T-helper 2 cell treated with Interferon-gamma antibody and Interleukin-4, amounts not matched to agents 5 μg/mL and 100 μg/mL, for 36 hours (primary cell): ENCODE results near the gene BUD23.

Experiments
- DNase-seq: peaks from one replicate; pipeline ENCODE4 v3.0.0; 2021; ENCODE audit warnings: low spot score
- H3K27ac Mint-ChIP-seq: one replicate; pipeline ENCODE4 v1.8.0; 2021; ENCODE audit warnings: mild to moderate bottlenecking, mixed read lengths
- H3K27me3 Mint-ChIP-seq: one replicate; pipeline ENCODE4 v1.8.0; 2021; ENCODE audit warnings: low read depth, mixed read lengths
- H3K36me3 Mint-ChIP-seq: one replicate; pipeline ENCODE4 v1.8.0; 2021; ENCODE audit warnings: low read depth, mixed read lengths
- H3K4me1 Mint-ChIP-seq: one replicate; pipeline ENCODE4 v1.8.0; 2021; ENCODE audit warnings: low read depth, mixed read lengths
- H3K4me3 Mint-ChIP-seq: one replicate; pipeline ENCODE4 v1.8.0; 2022; ENCODE audit warnings: mild to moderate bottlenecking, moderate library complexity, mixed read lengths
- H3K9me3 Mint-ChIP-seq: one replicate; pipeline ENCODE4 v1.8.0; 2021; ENCODE audit warnings: mixed read lengths

BUD23 gene

GRCh38 chr7:73726083-73726466, 42.7 kb downstream of the BUD23 start:
- Mint-ChIP-seq H3K4me3 (no peak overlapping the region), H3K36me3 (no peaks in the 10 kb centered on the region), H3K4me1 (no peaks in the 10 kb centered on the region), H3K27me3 (peaks cover 13% of the 10 kb centered on the region), H3K27ac (no peak overlapping the region), H3K9me3 (no peaks in the 10 kb centered on the region)
- no peak for DNase-seq

- DNase-seq, result no peak
- H3K4me3 Mint-ChIP-seq, result no peak overlapping the region
- H3K4me1 Mint-ChIP-seq, result no peaks in the 10 kb centered on the region
- H3K9me3 Mint-ChIP-seq, result no peaks in the 10 kb centered on the region
- H3K27me3 Mint-ChIP-seq, result peaks cover 9% of the 10 kb centered on the region
- H3K27ac Mint-ChIP-seq, result no peak overlapping the region
- no peaks in the 10 kb centered on the region for H3K36me3 Mint-ChIP-seq
These were observed 44.6 kb downstream of the BUD23 start for GRCh38 chr7:73727952-73728351.

GRCh38 chr7:73728551-73728950, 45.2 kb downstream of the BUD23 start:
- Mint-ChIP-seq H3K4me1 (no peaks in the 10 kb centered on the region), H3K36me3 (no peaks in the 10 kb centered on the region), H3K9me3 (no peaks in the 10 kb centered on the region), H3K27me3 (peaks cover 9% of the 10 kb centered on the region), H3K4me3 (no peak overlapping the region), H3K27ac (no peak overlapping the region)
- no peak for DNase-seq

- H3K27ac Mint-ChIP-seq, result no peak overlapping the region
- no peak overlapping the region for H3K4me3 Mint-ChIP-seq
- no peak for DNase-seq
- H3K27me3 Mint-ChIP-seq, result peaks cover 9% of the 10 kb centered on the region
- no peaks in the 10 kb centered on the region for H3K9me3 Mint-ChIP-seq
- H3K4me1 Mint-ChIP-seq, result peaks cover 2% of the 10 kb centered on the region
- no peaks in the 10 kb centered on the region for H3K36me3 Mint-ChIP-seq
These were observed 47.1 kb downstream of the BUD23 start for GRCh38 chr7:73730485-73730884.

- Mint-ChIP-seq H3K4me1 (peaks cover 2% of the 10 kb centered on the region), H3K36me3 (peaks cover 3% of the 10 kb centered on the region), H3K27ac (no peak overlapping the region), H3K9me3 (no peaks in the 10 kb centered on the region), H3K27me3 (peaks cover 9% of the 10 kb centered on the region), H3K4me3 (no peak overlapping the region)
- no peak for DNase-seq
These were observed 49.0 kb downstream of the BUD23 start for GRCh38 chr7:73732397-73732796.

- H3K4me3 Mint-ChIP-seq, result no peak overlapping the region
- H3K27me3 Mint-ChIP-seq, result peaks cover 3% of the 10 kb centered on the region
- peaks cover 7% of the 10 kb centered on the region for H3K4me1 Mint-ChIP-seq
- peak; percentile 77 for DNase-seq
- H3K9me3 Mint-ChIP-seq, result no peaks in the 10 kb centered on the region
- H3K27ac Mint-ChIP-seq, result peak overlapping the region; percentile 67
- peaks cover 3% of the 10 kb centered on the region for H3K36me3 Mint-ChIP-seq
These were observed 51.5 kb downstream of the BUD23 start for GRCh38 chr7:73734619-73735527.

GRCh38 chr7:73735528-73735905, 52.1 kb downstream of the BUD23 start:
- H3K9me3 Mint-ChIP-seq, result no peaks in the 10 kb centered on the region
- no peak for DNase-seq
- peaks cover under 1% of the 10 kb centered on the region for H3K27me3 Mint-ChIP-seq
- H3K27ac Mint-ChIP-seq, result no peak overlapping the region
- peaks cover 7% of the 10 kb centered on the region for H3K4me1 Mint-ChIP-seq
- peaks cover 3% of the 10 kb centered on the region for H3K36me3 Mint-ChIP-seq
- no peak overlapping the region for H3K4me3 Mint-ChIP-seq

- no peaks in the 10 kb centered on the region for H3K9me3 Mint-ChIP-seq
- peak overlapping the region; percentile 95 for H3K4me3 Mint-ChIP-seq
- H3K27me3 Mint-ChIP-seq, result no peaks in the 10 kb centered on the region
- peaks cover 7% of the 10 kb centered on the region for H3K4me1 Mint-ChIP-seq
- DNase-seq, result no peak
- no peak overlapping the region for H3K27ac Mint-ChIP-seq
- H3K36me3 Mint-ChIP-seq, result peaks cover 3% of the 10 kb centered on the region
These were observed 53.5 kb downstream of the BUD23 start for GRCh38 chr7:73736885-73737284.

- Mint-ChIP-seq H3K27me3 (no peaks in the 10 kb centered on the region), H3K27ac (peak overlapping the region; percentile 97), H3K9me3 (no peaks in the 10 kb centered on the region), H3K4me1 (peaks cover 7% of the 10 kb centered on the region), H3K36me3 (peaks cover 3% of the 10 kb centered on the region), H3K4me3 (peak overlapping the region; percentile 95)
- DNase-seq, result no peak
These were observed 54.3 kb downstream of the BUD23 start for GRCh38 chr7:73737491-73738219.

- H3K4me1 Mint-ChIP-seq, result peaks cover 7% of the 10 kb centered on the region
- no peaks in the 10 kb centered on the region for H3K9me3 Mint-ChIP-seq
- no peaks in the 10 kb centered on the region for H3K27me3 Mint-ChIP-seq
- peaks cover 3% of the 10 kb centered on the region for H3K36me3 Mint-ChIP-seq
- peak overlapping the region; percentile 95 for H3K4me3 Mint-ChIP-seq
- peak; percentile 39 for DNase-seq
- peak overlapping the region; percentile 97 for H3K27ac Mint-ChIP-seq
These were observed 54.8 kb downstream of the BUD23 start for GRCh38 chr7:73738220-73738611.

GRCh38 chr7:73738612-73739386, 55.4 kb downstream of the BUD23 start, which contains the start of gene ABHD11:
Gene ABHD11, minus strand, starts transcription at chr7:73738802. Its CDS starts 32 bp downstream, at chr7:73738770.
- H3K27me3 Mint-ChIP-seq, result no peaks in the 10 kb centered on the region
- H3K27ac Mint-ChIP-seq, result peak within 1 kb of the TSS; percentile 97
- H3K4me3 Mint-ChIP-seq, result peak within 1 kb of the TSS; percentile 95
- peaks cover 3% of the 10 kb centered on the region for H3K36me3 Mint-ChIP-seq
- peak; percentile 94 for DNase-seq
- peaks cover 7% of the 10 kb centered on the region for H3K4me1 Mint-ChIP-seq
- no peaks in the 10 kb centered on the region for H3K9me3 Mint-ChIP-seq

GRCh38 chr7:73739387-73739767, 56.0 kb downstream of the BUD23 start:
- peaks cover 3% of the 10 kb centered on the region for H3K36me3 Mint-ChIP-seq
- peaks cover 7% of the 10 kb centered on the region for H3K4me1 Mint-ChIP-seq
- peak overlapping the region; percentile 95 for H3K4me3 Mint-ChIP-seq
- no peaks in the 10 kb centered on the region for H3K27me3 Mint-ChIP-seq
- peak overlapping the region; percentile 83 for H3K27ac Mint-ChIP-seq
- no peak for DNase-seq
- H3K9me3 Mint-ChIP-seq, result no peaks in the 10 kb centered on the region

- Mint-ChIP-seq H3K4me3 (peak overlapping the region; percentile 43), H3K27me3 (no peaks in the 10 kb centered on the region), H3K36me3 (peaks cover 3% of the 10 kb centered on the region), H3K27ac (no peak overlapping the region), H3K4me1 (peaks cover 5% of the 10 kb centered on the region), H3K9me3 (no peaks in the 10 kb centered on the region)
- no peak for DNase-seq
These were observed 56.8 kb downstream of the BUD23 start for GRCh38 chr7:73740212-73740611.

- Mint-ChIP-seq H3K4me1 (peaks cover 5% of the 10 kb centered on the region), H3K27me3 (no peaks in the 10 kb centered on the region), H3K27ac (no peak overlapping the region), H3K9me3 (no peaks in the 10 kb centered on the region), H3K36me3 (peaks cover 3% of the 10 kb centered on the region), H3K4me3 (peak overlapping the region; percentile 43)
- DNase-seq, result no peak
These were observed 57.4 kb downstream of the BUD23 start for GRCh38 chr7:73740771-73741170.
